A549 treated with RU486 at 1 μM for 4 hours (cell line): ENCODE results near the gene PCDHB16. TPM values are rescaled to one million over a fixed set of nuclear protein-coding genes. Genes with fewer than 3 reads are reported as not detected.

Source experiments
- total RNA-seq: library from RNA; stranded (reverse); fragments of 200-300 nt; extraction: Qiagen RNA extraction; gene quantifications from 5 replicates; pipeline ENCODE4 v1.2.3, GENCODE V29; 2022; ENCODE audit warnings: low read depth

The PCDHB16 gene
- total RNA-seq, result 0.04 to 0.30 TPM (median 0.07 TPM) in 5 replicates

GRCh38 chr5:141182248-141182647 is at the start of gene PCDHB16:
TSS of gene PCDHB16 (plus strand) at chr5:141182387. CDS start at chr5:141182560, 173 bp downstream.

GRCh38 chr5:141135030-141135717 is 47.0 kb upstream of the PCDHB16 start, which contains the start of gene PCDHB5:
TSS of gene PCDHB5 (plus strand) at chr5:141135206. CDS start at chr5:141135435, 229 bp downstream.

GRCh38 chr5:141149812-141150211 is 32.4 kb upstream of the PCDHB16 start, which contains the start of gene PCDHB6:
TSS of gene PCDHB6 (plus strand) at chr5:141150057. CDS start at chr5:141150258, 201 bp downstream.

GRCh38 chr5:141172381-141173204 is 9.6 kb upstream of the PCDHB16 start, which contains the start of gene PCDHB7:
TSS of gene PCDHB7 (plus strand) at chr5:141172644. CDS start at chr5:141172836, 192 bp downstream.

GRCh38 chr5:141177577-141178191 is 4.5 kb upstream of the PCDHB16 start, which contains the start of gene PCDHB8:
TSS of gene PCDHB8 (plus strand) at chr5:141177790. CDS start at chr5:141178035, 245 bp downstream.

GRCh38 chr5:141186897-141187512 is 4.8 kb downstream of the PCDHB16 start, which contains the start of gene PCDHB9:
TSS of gene PCDHB9 (plus strand) at chr5:141187161. CDS start at chr5:141187319, 158 bp downstream.

GRCh38 chr5:141192110-141192725 is 10.0 kb downstream of the PCDHB16 start, which contains the start of gene PCDHB10:
TSS of gene PCDHB10 (plus strand) at chr5:141192353. CDS start at chr5:141192553, 200 bp downstream.

GRCh38 chr5:141199359-141200235 is 17.4 kb downstream of the PCDHB16 start, which contains the start of gene PCDHB11:
TSS of gene PCDHB11 (plus strand) at chr5:141199627. CDS start at chr5:141199775, 148 bp downstream.

GRCh38 chr5:141208478-141208877 is 26.3 kb downstream of the PCDHB16 start, which contains the start of gene PCDHB12:
TSS of gene PCDHB12 (plus strand) at chr5:141208719. CDS start at chr5:141208908, 189 bp downstream.

GRCh38 chr5:141213656-141214339 is 31.6 kb downstream of the PCDHB16 start, which contains the start of gene PCDHB13:
TSS of gene PCDHB13 (plus strand) at chr5:141213919. CDS start at chr5:141214124, 205 bp downstream.

GRCh38 chr5:141223112-141223783 is 41.1 kb downstream of the PCDHB16 start, which contains the start of gene PCDHB14:
TSS of gene PCDHB14 (plus strand) at chr5:141223343. CDS start at chr5:141223506, 163 bp downstream.

Other genes with a start within 250 kb of the PCDHB16 start
- 2.4 to 6.1 TPM (median 2.8 TPM) in 5 replicates for gene PCDHAC2, start 215.9 kb upstream of the PCDHB16 start, total RNA-seq
- not detected in 5 replicates for gene PCDHB1, start 131.0 kb upstream of the PCDHB16 start, total RNA-seq
- gene PCDHB2, start 87.8 kb upstream of the PCDHB16 start, total RNA-seq, result 2.3 to 4.1 TPM (median 3.6 TPM) in 5 replicates
- 0.03 to 0.06 TPM in 2 of 5 replicates, not detected in the others for gene PCDHB3, start 81.9 kb upstream of the PCDHB16 start, total RNA-seq
- 0.03 to 0.08 TPM (median 0.05 TPM) in 5 replicates for gene PCDHB4, start 60.6 kb upstream of the PCDHB16 start, total RNA-seq
- 1.5 to 1.8 TPM (median 1.6 TPM) in 5 replicates for gene PCDHB5, start 47.2 kb upstream of the PCDHB16 start, total RNA-seq
- 0.85 to 1.2 TPM (median 0.92 TPM) in 5 replicates for gene PCDHB6, start 32.3 kb upstream of the PCDHB16 start, total RNA-seq
- gene PCDHB7, start 9.7 kb upstream of the PCDHB16 start, total RNA-seq, result not detected in 5 replicates
- 0.25 to 0.43 TPM (median 0.34 TPM) in 5 replicates for gene PCDHB8, start 4.6 kb upstream of the PCDHB16 start, total RNA-seq
- 0.03 to 0.06 TPM in 2 of 5 replicates, not detected in the others for gene PCDHB9, start 4.8 kb downstream of the PCDHB16 start, total RNA-seq
- 0.06 TPM in 2 of 5 replicates, not detected in the others for gene PCDHB10, start 10.0 kb downstream of the PCDHB16 start, total RNA-seq
- 0.06 to 0.14 TPM (median 0.07 TPM) in 4 of 5 replicates, not detected in the other for gene PCDHB11, start 17.2 kb downstream of the PCDHB16 start, total RNA-seq
- gene PCDHB12, start 26.3 kb downstream of the PCDHB16 start, total RNA-seq, result 0.05 to 0.09 TPM in 2 of 5 replicates, not detected in the others
- gene PCDHB13, start 31.5 kb downstream of the PCDHB16 start, total RNA-seq, result 0.06 to 0.12 TPM (median 0.09 TPM) in 5 replicates
- 0.07 to 0.21 TPM (median 0.09 TPM) in 5 replicates for gene PCDHB14, start 41.0 kb downstream of the PCDHB16 start, total RNA-seq
- 0.06 to 0.10 TPM (median 0.08 TPM) in 3 of 5 replicates, not detected in the others for gene PCDHB15, start 63.0 kb downstream of the PCDHB16 start, total RNA-seq
- not detected in 5 replicates for gene SLC25A2, start 121.7 kb downstream of the PCDHB16 start, total RNA-seq
- 53.0 to 78.7 TPM (median 74.4 TPM) in 5 replicates for gene TAF7, start 138.4 kb downstream of the PCDHB16 start, total RNA-seq
- 0.31 to 0.42 TPM (median 0.35 TPM) in 5 replicates for gene PCDHGA1, start 148.1 kb downstream of the PCDHB16 start, total RNA-seq
- gene PCDHGA2, start 156.4 kb downstream of the PCDHB16 start, total RNA-seq, result 0.38 to 0.87 TPM (median 0.47 TPM) in 5 replicates
- 0.03 TPM in 1 of 5 replicates, not detected in the others for gene PCDHGA3, start 161.4 kb downstream of the PCDHB16 start, total RNA-seq
- 1.2 to 2.3 TPM (median 1.9 TPM) in 5 replicates for gene PCDHGB1, start 167.7 kb downstream of the PCDHB16 start, total RNA-seq
- gene PCDHGA4, start 172.6 kb downstream of the PCDHB16 start, total RNA-seq, result 0.06 to 0.19 TPM (median 0.09 TPM) in 5 replicates
- 0.08 TPM in 2 of 5 replicates, not detected in the others for gene PCDHGB2, start 177.6 kb downstream of the PCDHB16 start, total RNA-seq
- 0.07 to 0.30 TPM (median 0.13 TPM) in 5 replicates for gene PCDHGA5, start 181.8 kb downstream of the PCDHB16 start, total RNA-seq
- gene PCDHGB3, start 187.9 kb downstream of the PCDHB16 start, total RNA-seq, result 0.17 to 0.30 TPM (median 0.23 TPM) in 5 replicates
- 0.14 to 0.27 TPM (median 0.23 TPM) in 5 replicates for gene PCDHGA6, start 191.5 kb downstream of the PCDHB16 start, total RNA-seq
- gene PCDHGA7, start 200.4 kb downstream of the PCDHB16 start, total RNA-seq, result 0.67 to 1.1 TPM (median 0.88 TPM) in 5 replicates
- 0.56 to 1.1 TPM (median 0.93 TPM) in 5 replicates for gene PCDHGB4, start 205.3 kb downstream of the PCDHB16 start, total RNA-seq
- 0.03 TPM in 1 of 5 replicates, not detected in the others for gene PCDHGA8, start 210.2 kb downstream of the PCDHB16 start, total RNA-seq
- 2.0 to 3.0 TPM (median 2.5 TPM) in 5 replicates for gene PCDHGB5, start 215.6 kb downstream of the PCDHB16 start, total RNA-seq
- gene PCDHGA9, start 220.4 kb downstream of the PCDHB16 start, total RNA-seq, result 0.03 to 0.05 TPM (median 0.04 TPM) in 3 of 5 replicates, not detected in the others
- 0.06 to 0.15 TPM (median 0.09 TPM) in 5 replicates for gene PCDHGB6, start 225.6 kb downstream of the PCDHB16 start, total RNA-seq
- not detected in 5 replicates for gene PCDHGA10, start 230.6 kb downstream of the PCDHB16 start, total RNA-seq
- 0.05 to 0.11 TPM (median 0.07 TPM) in 5 replicates for gene PCDHGB7, start 235.3 kb downstream of the PCDHB16 start, total RNA-seq
- gene PCDHGA11, start 238.7 kb downstream of the PCDHB16 start, total RNA-seq, result 0.06 TPM in 1 of 5 replicates, not detected in the others
- 0.02 to 0.05 TPM in 2 of 5 replicates, not detected in the others for gene PCDHGA12, start 248.1 kb downstream of the PCDHB16 start, total RNA-seq